Lung microvascular endothelial cell (primary cell): ENCODE data around the gene RNF19B. TPM values are rescaled to one million over a fixed set of nuclear protein-coding genes. Genes with fewer than 3 reads are reported as not detected.

ENCODE experiments used
- DNase-seq, 2 donors: peaks; one replicate each; pipeline versions ENCODE4 v3.0.0 to v3.0.0-alpha.2; 2010; ENCODE audit warnings: low read depth in 2 of 2
- total RNA-seq: library from RNA; depleted of rRNA; stranded (reverse); fragments of >200 nt; gene quantifications from 2 replicates; pipeline ENCODE4 v1.2.1, GENCODE V29; 2014

Gene RNF19B
- total RNA-seq, 1 donor from 2014 or later, result 8.5 TPM

GRCh38 chr1:32889731-32890278 is 74.8 kb downstream of the RNF19B start:
- no peak for DNase-seq

GRCh38 chr1:32888677-32889420 is 75.8 kb downstream of the RNF19B start:
- no peak for DNase-seq

GRCh38 chr1:32888134-32888533 is 76.5 kb downstream of the RNF19B start:
- no peak for DNase-seq

- no peak for DNase-seq
Measured at GRCh38 chr1:32887623-32888022, 77.0 kb downstream of the RNF19B start.

GRCh38 chr1:32886828-32887414 is 77.7 kb downstream of the RNF19B start:
- no peak for DNase-seq

Other genes with a start within 250 kb of the RNF19B start
- gene YARS1, start 147.5 kb downstream of the RNF19B start, total RNA-seq, result 58.8 and 94.8 TPM in 2 replicates
- 10.2 and 13.5 TPM in 2 replicates for gene S100PBP, start 147.2 kb downstream of the RNF19B start, total RNA-seq
- 0.20 and 0.44 TPM in 2 replicates for gene FNDC5, start 93.9 kb downstream of the RNF19B start, total RNA-seq
- gene HPCA, start 78.3 kb downstream of the RNF19B start, total RNA-seq, result not detected in 2 replicates
- gene TMEM54, start 63.4 kb downstream of the RNF19B start, total RNA-seq, result 20.0 and 21.1 TPM in 2 replicates
- 46.2 and 54.6 TPM in 2 replicates for gene AK2, start 72.1 kb upstream of the RNF19B start, total RNA-seq
- 0.60 and 0.65 TPM in 2 replicates for gene AZIN2, start 116.3 kb upstream of the RNF19B start, total RNA-seq
- gene TRIM62, start 217.2 kb upstream of the RNF19B start, total RNA-seq, result 1.2 and 2.4 TPM in 2 replicates